AG04450 (cell line): Measurements from ENCODE around the gene SLC10A7. TPM values are rescaled to one million over a fixed set of nuclear protein-coding genes. Genes with fewer than 3 reads are reported as not detected.

Experiments used
- CTCF ChIA-PET: fragments of 300-600, 350-600 bp; formaldehyde crosslinking; extraction: SDS; loops from one replicate; lab custom pipeline; 2022; ENCODE audit warnings: antibody characterized with exemption, inconsistent platforms; lab: Charles Lee
- POLR2A ChIA-PET: fragments of 350-600 bp; formaldehyde crosslinking; extraction: SDS; loops from one replicate; lab custom pipeline; 2021; ENCODE audit warnings: antibody characterized with exemption, inconsistent platforms; lab: Yijun Ruan, JAX
- DNase-seq: peaks from one replicate; pipeline ENCODE4 v3.0.0-alpha.2; 2011; ENCODE audit warnings: low read depth, low spot score
- H3K27ac ChIP-seq: one replicate; pipeline ENCODE4 v1.5.1; 2012; ENCODE audit warnings: low read depth, low read length, control low read depth
- H3K27me3 ChIP-seq: one replicate; pipeline ENCODE4 v1.6.0; 2012; ENCODE audit warnings: low read length; ENCODE audit not compliant: control insufficient read depth, insufficient read depth
- H3K4me3 ChIP-seq: 2 replicates; pipeline ENCODE4 v1.5.1; 2011; ENCODE audit warnings: mild to moderate bottlenecking, low read depth, low read length, control low read depth
- H3K9me3 ChIP-seq: 2 replicates; pipeline ENCODE4 v1.5.1; 2012; ENCODE audit warnings: low read length; ENCODE audit not compliant: control insufficient read depth, insufficient read depth
- CTCF ChIP-seq: IDR thresholded peaks from 2 replicates; pipeline ENCODE4 v1.5.1; 2011; ENCODE audit warnings: low read depth, low read length, control low read depth, inconsistent platforms
- polyA plus RNA-seq: library from polyadenylated mRNA; depleted of rRNA; stranded (reverse); fragments of >200 nt; gene quantifications from 2 replicates; pipeline ENCODE4 v1.2.3, GENCODE V29; 2011

Gene SLC10A7
- polyA plus RNA-seq, 1 experiment = 13.8 TPM

GRCh38 chr4:146347822-146348221 lies 173.9 kb downstream of the SLC10A7 start:
- POLR2A ChIA-PET = no interaction called here
- H3K27me3 ChIP-seq = no peaks in the 10 kb centered on the region
- TF ChIP-seq CTCF = no peak
- CTCF ChIA-PET = no interaction called here
- H3K9me3 ChIP-seq = no peaks in the 10 kb centered on the region
- H3K4me3 ChIP-seq = no peak overlapping the region
- no peak for DNase-seq
- H3K27ac ChIP-seq = no peak overlapping the region

- DNase-seq = no peak
- Histone ChIP-seq H3K27me3 (no peaks in the 10 kb centered on the region), H3K4me3 (no peak overlapping the region), H3K27ac (no peak overlapping the region), H3K9me3 (no peaks in the 10 kb centered on the region)
- POLR2A ChIA-PET = no interaction called here
- TF ChIP-seq CTCF = no peak
- CTCF ChIA-PET = interaction anchor here (0.5 to 2.3 kb wide), 2 partner anchors 297 to 751 kb away, joined by 4 to 7 read pairs; no protein-coding TSS in a partner anchor
Measured at GRCh38 chr4:146346276-146346675, 175.5 kb downstream of the SLC10A7 start.

GRCh38 chr4:146343776-146344175 lies 178.0 kb downstream of the SLC10A7 start:
- Histone ChIP-seq H3K9me3 (no peaks in the 10 kb centered on the region), H3K27ac (no peak overlapping the region), H3K27me3 (no peaks in the 10 kb centered on the region), H3K4me3 (no peak overlapping the region)
- CTCF ChIA-PET = interaction anchor here (1.0 to 1.5 kb wide), 4 partner anchors 18 to 754 kb away, joined by 3 to 15 read pairs (median 3); no protein-coding TSS in a partner anchor
- POLR2A ChIA-PET = interaction anchor here (2.1 kb wide), 1 partner anchor 178 kb away, joined by 5 read pairs; the partner anchor contains the start of gene SLC10A7
- TF ChIP-seq CTCF = no peak
- no peak for DNase-seq

- ChIA-PET CTCF (interaction anchor here (0.6 to 2.6 kb wide), 13 partner anchors 14 to 754 kb away, joined by 3 to 17 read pairs (median 3); no protein-coding TSS in a partner anchor), POLR2A (interaction anchor here (2.1 kb wide), 1 partner anchor 179 kb away, joined by 5 read pairs; the partner anchor contains the start of gene SLC10A7)
Measured at GRCh38 chr4:146343199-146343598, 178.5 kb downstream of the SLC10A7 start.

More at GRCh38 chr4:146343199-146343598, 178.5 kb downstream of the SLC10A7 start:
- no peak for TF ChIP-seq CTCF
- no peaks in the 10 kb centered on the region for H3K27me3 ChIP-seq
- no peak overlapping the region for H3K27ac ChIP-seq
- DNase-seq = no peak
- no peak overlapping the region for H3K4me3 ChIP-seq
- no peaks in the 10 kb centered on the region for H3K9me3 ChIP-seq
